H9 (cell line): ENCODE measurements around the gene ACCSL. TPM values are rescaled to one million over a fixed set of nuclear protein-coding genes. Genes with fewer than 3 reads are reported as not detected.

Experiments used
- DNase-seq: peaks from one replicate; pipeline ENCODE4 v3.0.0-alpha.2; 2017
- H2AFZ ChIP-seq: one replicate; pipeline ENCODE4 v1.6.1; 2013; ENCODE audit warnings: mild to moderate bottlenecking, low read length, control low read depth, moderate library complexity
- H2AK5ac ChIP-seq: 2 replicates; pipeline ENCODE4 v1.6.1; 2013; ENCODE audit warnings: low read length, control low read depth, mixed read lengths; ENCODE audit not compliant: insufficient read length
- H2BK120ac ChIP-seq: one replicate; pipeline ENCODE4 v1.6.1; 2013; ENCODE audit warnings: low read depth, mild to moderate bottlenecking, low read length, control low read depth, inconsistent platforms; ENCODE audit not compliant: poor library complexity, severe bottlenecking
- H2BK12ac ChIP-seq: 2 replicates; pipeline ENCODE4 v1.6.1; 2013; ENCODE audit warnings: low read length, control low read depth, mixed read lengths, low read depth; ENCODE audit not compliant: insufficient read length
- H2BK15ac ChIP-seq: 2 replicates; pipeline ENCODE4 v1.6.1; 2013; ENCODE audit warnings: low read depth, low read length, control low read depth
- H2BK20ac ChIP-seq: one replicate; pipeline ENCODE4 v1.6.1; 2013; ENCODE audit warnings: low read depth, mild to moderate bottlenecking, low read length, control low read depth, inconsistent platforms; ENCODE audit not compliant: poor library complexity, severe bottlenecking
- H2BK5ac ChIP-seq: 2 replicates; pipeline ENCODE4 v1.6.1; 2013; ENCODE audit warnings: low read length, control low read depth, mixed read lengths; ENCODE audit not compliant: insufficient read length
- H3K14ac ChIP-seq: 2 replicates; pipeline ENCODE4 v1.6.1; 2013; ENCODE audit warnings: low read length, control low read depth; ENCODE audit not compliant: insufficient read depth
- H3K18ac ChIP-seq: 2 replicates; pipeline ENCODE4 v1.6.1; 2013; ENCODE audit warnings: low read depth, mild to moderate bottlenecking, mixed read lengths, low read length, control low read depth; ENCODE audit not compliant: insufficient read length
- H3K23ac ChIP-seq: 2 replicates; pipeline ENCODE4 v1.6.1; 2013; ENCODE audit warnings: low read length, control low read depth, mixed read lengths, low read depth; ENCODE audit not compliant: insufficient read length
- H3K23me2 ChIP-seq: 2 replicates; pipeline ENCODE4 v1.6.1; 2013; ENCODE audit warnings: low read depth, mild to moderate bottlenecking, mixed read lengths, low read length, control low read depth; ENCODE audit not compliant: insufficient read length, poor library complexity, severe bottlenecking
- H3K27ac ChIP-seq: 2 replicates; pipeline ENCODE4 v1.5.1; 2013; ENCODE audit warnings: low read length, control low read depth, mixed read lengths, low read depth; ENCODE audit not compliant: insufficient read length
- H3K27me3 ChIP-seq: 2 replicates; pipeline ENCODE4 v1.6.1; 2013; ENCODE audit warnings: low read length, control low read depth, inconsistent platforms; ENCODE audit not compliant: insufficient read depth
- H3K4ac ChIP-seq: 2 replicates; pipeline ENCODE4 v1.6.1; 2013; ENCODE audit warnings: low read depth, mild to moderate bottlenecking, control low read depth, inconsistent platforms, low read length, moderate library complexity
- H3K4me1 ChIP-seq: 2 replicates; pipeline ENCODE4 v1.6.1; 2013; ENCODE audit warnings: low read length, control low read depth, inconsistent platforms; ENCODE audit not compliant: insufficient read depth
- H3K4me2 ChIP-seq: 2 replicates; pipeline ENCODE4 v1.6.1; 2013; ENCODE audit warnings: low read length, control low read depth, mixed read lengths; ENCODE audit not compliant: insufficient read length, insufficient read depth
- H3K56ac ChIP-seq: 2 replicates; pipeline ENCODE4 v1.6.1; 2013; ENCODE audit warnings: low read depth, mild to moderate bottlenecking, mixed read lengths, low read length, control low read depth; ENCODE audit not compliant: insufficient read length
- H3K79me1 ChIP-seq: 2 replicates; pipeline ENCODE4 v1.6.1; 2013; ENCODE audit warnings: low read depth, mild to moderate bottlenecking, moderate library complexity, low read length, control low read depth, inconsistent platforms; ENCODE audit not compliant: insufficient read depth, poor library complexity, severe bottlenecking
- H3K79me2 ChIP-seq: 2 replicates; pipeline ENCODE4 v1.6.1; 2013; ENCODE audit warnings: low read length, control low read depth, inconsistent platforms; ENCODE audit not compliant: insufficient read depth
- H3K9ac ChIP-seq: 2 replicates; pipeline ENCODE4 v1.6.1; 2013; ENCODE audit warnings: low read length, control low read depth, mixed read lengths; ENCODE audit not compliant: insufficient read length; ENCODE audit errors: extremely low read depth
- H3K9me3 ChIP-seq: one replicate; pipeline ENCODE4 v1.6.1; 2013; ENCODE audit warnings: low read depth, low read length, inconsistent platforms; ENCODE audit not compliant: control insufficient read depth
- H3T11ph ChIP-seq: one replicate; pipeline ENCODE4 v1.6.1; 2013; ENCODE audit warnings: mild to moderate bottlenecking, low read length, control low read depth, inconsistent platforms
- H4K20me1 ChIP-seq: one replicate; pipeline ENCODE4 v1.6.1; 2013; ENCODE audit not compliant: control insufficient read depth, insufficient read length, insufficient read depth
- H4K5ac ChIP-seq: 2 replicates; pipeline ENCODE4 v1.6.1; 2013; ENCODE audit warnings: low read depth, mild to moderate bottlenecking, mixed read lengths, low read length, control low read depth; ENCODE audit not compliant: insufficient read length
- H4K8ac ChIP-seq: replicated peaks from 2 replicates; pipeline ENCODE4 v1.6.1; 2013; ENCODE audit warnings: low read length, control low read depth, mixed read lengths, low read depth; ENCODE audit not compliant: insufficient read length
- H4K91ac ChIP-seq: 2 replicates; pipeline ENCODE4 v1.6.1; 2013; ENCODE audit warnings: low read depth, mild to moderate bottlenecking, moderate library complexity, mixed read lengths, low read length, control low read depth; ENCODE audit not compliant: insufficient read length
- H3K27ac Mint-ChIP-seq, 3 experiments: 2 replicates in 2 of 3; 3 replicates in 1 of 3; pipeline ENCODE4 v1.8.0; 2020 to 2021; ENCODE audit warnings: mixed read lengths in 3 of 3, mild to moderate bottlenecking in 1 of 3, moderate library complexity in 1 of 3
- H3K27me3 Mint-ChIP-seq: 2 replicates; pipeline ENCODE4 v1.8.0; 2021; ENCODE audit warnings: low read depth, mild to moderate bottlenecking, moderate library complexity, mixed read lengths
- H3K36me3 Mint-ChIP-seq, 3 experiments: 2 replicates in 2 of 3; 3 replicates in 1 of 3; pipeline ENCODE4 v1.8.0; 2020 to 2021; ENCODE audit warnings: low read depth in 3 of 3, mixed read lengths in 3 of 3; ENCODE audit not compliant: insufficient read depth in 1 of 3
- H3K4me1 Mint-ChIP-seq, 2 experiments: 2 replicates each; pipeline ENCODE4 v1.8.0; 2020; ENCODE audit warnings: mixed read lengths in 2 of 2
- H3K4me3 Mint-ChIP-seq, 2 experiments: 2 replicates in 1 of 2; 3 replicates in 1 of 2; pipeline ENCODE4 v1.8.0; 2020 to 2021; ENCODE audit warnings: mild to moderate bottlenecking in 2 of 2, mixed read lengths in 2 of 2, moderate library complexity in 1 of 2
- H3K9me3 Mint-ChIP-seq, 2 experiments: 2 replicates in 1 of 2; 3 replicates in 1 of 2; pipeline ENCODE4 v1.8.0; 2020; ENCODE audit warnings: mild to moderate bottlenecking in 2 of 2, mixed read lengths in 2 of 2, moderate library complexity in 1 of 2
- CTCF ChIP-seq: fragments of 200-600 bp; sonication (generic); conservative IDR thresholded peaks from 3 replicates; pipeline ENCODE4 v1.8.0; 2021; ENCODE audit warnings: antibody characterized with exemption, mild to moderate bottlenecking
- WGBS: extraction: QIAGEN DNeasy Blood & Tissue Kit; methylation state at CpG from one replicate; pipeline ENCODE4 v1.1.7; 2013; ENCODE audit warnings: missing lambda C conversion rate, low lambda C conversion rate, mixed read lengths; ENCODE audit not compliant: insufficient read length; ENCODE audit errors: extremely low coverage; 5-methylcytosine and 5-hydroxymethylcytosine counted together
- total RNA-seq: library from RNA; stranded (reverse); gene quantifications from 2 replicates; pipeline ENCODE4 v1.2.1, GENCODE V29; 2021

The ACCSL gene
- total RNA-seq, 1 experiment from 2014 or later, result not detected

GRCh38 chr11:44079376-44079775 lies 31.6 kb downstream of the ACCSL start:
- Mint-ChIP-seq H3K27ac (no peak overlapping the region; a peak in 1 of 7 replicates), H3K4me1 (peaks cover 22 to 24% of the 10 kb centered on the region in 2 experiments), H3K36me3 (peaks cover 3 to 5% (median 5%) of the 10 kb centered on the region in 3 experiments; a peak in 5 of 7 replicates), H3K4me3 (no peak overlapping the region), H3K9me3 (0 out of 5 replicates have a peak, but pooled peaks cover 0 to 2% of the 10 kb centered on the region in 2 experiments), H3K27me3 (no peaks in the 10 kb centered on the region; the same call in 1 of the 2 replicates)
- no peak overlapping the region for H2BK12ac ChIP-seq
- no peak overlapping the region for H2BK20ac ChIP-seq
- no peak overlapping the region for H4K5ac ChIP-seq
- H2AK5ac ChIP-seq, result no peak overlapping the region
- H3K27ac ChIP-seq, result no peak overlapping the region
- no peak overlapping the region for H2BK120ac ChIP-seq
- H3T11ph ChIP-seq, result no peak overlapping the region
- no peaks in the 10 kb centered on the region for H3K23me2 ChIP-seq
- H3K9me3 ChIP-seq, result no peaks in the 10 kb centered on the region
- no peak overlapping the region for H2AFZ ChIP-seq
- H3K18ac ChIP-seq, result no peak overlapping the region
- no peaks in the 10 kb centered on the region for H3K79me1 ChIP-seq
- no peaks in the 10 kb centered on the region for H4K20me1 ChIP-seq
- no peak overlapping the region for H3K4me2 ChIP-seq
- H3K4me1 ChIP-seq, result no peaks in the 10 kb centered on the region
- no peak overlapping the region for H3K23ac ChIP-seq
- no peak overlapping the region for H2BK15ac ChIP-seq
- no peak overlapping the region for H4K91ac ChIP-seq
- no peak overlapping the region for H3K4ac ChIP-seq
- no peak overlapping the region for H3K14ac ChIP-seq
- H3K79me2 ChIP-seq, result no peaks in the 10 kb centered on the region
- no peak overlapping the region for H3K56ac ChIP-seq
- H3K27me3 ChIP-seq, result no peaks in the 10 kb centered on the region
- no peak overlapping the region for H4K8ac ChIP-seq
- H3K9ac ChIP-seq, result no peak overlapping the region
- no peak for TF ChIP-seq CTCF
- DNase-seq, result no peak
- no peak overlapping the region for H2BK5ac ChIP-seq
- WGBS, result no CpG with 5 or more reads among the region's 6 CpGs
